Mesendoderm (in vitro differentiated cells): Measurements from ENCODE around the gene CLECL1.
"Not testable (repeated sequence)": the region's sequence is repeated elsewhere in the genome, so short reads cannot be mapped to it uniquely, and the experiment has no call there.

Source experiments
- DNase-seq: peaks from one replicate; pipeline ENCODE4 v3.0.0; 2013
- H2AK5ac ChIP-seq: 2 replicates; pipeline ENCODE4 v1.6.1; 2013; ENCODE audit warnings: low read length, inconsistent platforms
- H2BK120ac ChIP-seq: 2 replicates; pipeline ENCODE4 v1.6.1; 2013; ENCODE audit warnings: low read depth, mild to moderate bottlenecking, low read length, moderate library complexity, mixed read lengths
- H2BK15ac ChIP-seq: replicated peaks from 2 replicates; pipeline ENCODE4 v1.6.1; 2013; ENCODE audit warnings: low read depth, mild to moderate bottlenecking, moderate library complexity
- H2BK5ac ChIP-seq: 2 replicates; pipeline ENCODE4 v1.6.1; 2013; ENCODE audit warnings: low read length, inconsistent platforms
- H3K18ac ChIP-seq: 2 replicates; pipeline ENCODE4 v1.6.1; 2013; ENCODE audit warnings: mild to moderate bottlenecking, low read length, mixed read lengths
- H3K23ac ChIP-seq: one replicate; pipeline ENCODE4 v1.6.1; 2013; ENCODE audit warnings: low read length
- H3K27ac ChIP-seq: 2 replicates; pipeline ENCODE4 v1.5.1; 2013; ENCODE audit warnings: low read depth, mild to moderate bottlenecking, inconsistent platforms, low read length, moderate library complexity
- H3K27me3 ChIP-seq: 2 replicates; pipeline ENCODE4 v1.6.1; 2013; ENCODE audit warnings: low read length, control low read depth, mild to moderate bottlenecking, inconsistent platforms; ENCODE audit not compliant: insufficient read depth, poor library complexity
- H3K36me3 ChIP-seq: 2 replicates; pipeline ENCODE4 v1.6.1; 2013; ENCODE audit warnings: low read length, inconsistent platforms; ENCODE audit not compliant: control insufficient read depth, insufficient read depth
- H3K4ac ChIP-seq: one replicate; pipeline ENCODE4 v1.6.1; 2013; ENCODE audit warnings: low read depth, mild to moderate bottlenecking, low read length, moderate library complexity
- H3K4me1 ChIP-seq: 2 replicates; pipeline ENCODE4 v1.6.1; 2013; ENCODE audit warnings: low read depth, low read length, inconsistent platforms; ENCODE audit not compliant: control insufficient read depth
- H3K4me2 ChIP-seq: 2 replicates; pipeline ENCODE4 v1.6.1; 2013; ENCODE audit warnings: low read length
- H3K4me3 ChIP-seq: 2 replicates; pipeline ENCODE4 v1.5.1; 2013; ENCODE audit warnings: mild to moderate bottlenecking, low read length
- H3K56ac ChIP-seq: one replicate; pipeline ENCODE4 v1.6.1; 2013; ENCODE audit warnings: low read length
- H3K79me1 ChIP-seq: 2 replicates; pipeline ENCODE4 v1.6.1; 2013; ENCODE audit warnings: low read length, inconsistent platforms
- H3K79me2 ChIP-seq: 2 replicates; pipeline ENCODE4 v1.6.1; 2013; ENCODE audit warnings: mild to moderate bottlenecking, low read length; ENCODE audit not compliant: control insufficient read depth, insufficient read depth
- H3K9ac ChIP-seq: 2 replicates; pipeline ENCODE4 v1.6.1; 2013; ENCODE audit warnings: low read length, inconsistent platforms
- H4K5ac ChIP-seq: one replicate; pipeline ENCODE4 v1.6.1; 2013; ENCODE audit warnings: low read length
- H4K8ac ChIP-seq: one replicate; pipeline ENCODE4 v1.6.1; 2013; ENCODE audit warnings: low read depth, mild to moderate bottlenecking, control low read depth, low read length, moderate library complexity
- WGBS: extraction: QIAGEN DNeasy Blood & Tissue Kit; methylation state at CpG from one replicate; pipeline ENCODE4 v1.1.7; 2013; ENCODE audit warnings: low lambda C conversion rate, missing lambda C conversion rate; ENCODE audit not compliant: insufficient coverage; ENCODE audit errors: extremely low coverage; 5-methylcytosine and 5-hydroxymethylcytosine counted together

CLECL1 gene

GRCh38 chr12:9697619-9698018 is 35.3 kb downstream of the CLECL1 start:
- Histone ChIP-seq H2BK5ac (no peak overlapping the region), H2BK15ac (no peak overlapping the region), H3K27me3 (no peaks in the 10 kb centered on the region), H3K18ac (no peak overlapping the region), H4K8ac (no peak overlapping the region), H3K27ac (no peak overlapping the region), H4K5ac (no peak overlapping the region), H3K4me3 (no peak overlapping the region), H3K79me2 (no peaks in the 10 kb centered on the region), H3K9ac (no peak overlapping the region), H3K4me1 (no peaks in the 10 kb centered on the region), H3K36me3 (no peaks in the 10 kb centered on the region), H3K4ac (no peak overlapping the region), H3K23ac (no peak overlapping the region), H3K4me2 (no peak overlapping the region), H2AK5ac (no peak overlapping the region), H3K56ac (no peak overlapping the region), H2BK120ac (no peak overlapping the region), H3K79me1 (no peaks in the 10 kb centered on the region)
- DNase-seq, result no peak

- H4K5ac ChIP-seq, H3K18ac ChIP-seq, DNase-seq, H3K79me1 ChIP-seq, H3K4me2 ChIP-seq, H3K27me3 ChIP-seq, H4K8ac ChIP-seq, H2AK5ac ChIP-seq, H2BK120ac ChIP-seq, H3K4me3 ChIP-seq, H2BK15ac ChIP-seq, H3K79me2 ChIP-seq, H3K36me3 ChIP-seq, H3K23ac ChIP-seq, H3K27ac ChIP-seq, H3K4me1 ChIP-seq, H3K56ac ChIP-seq, H2BK5ac ChIP-seq, H3K4ac ChIP-seq, H3K9ac ChIP-seq: not testable (repeated sequence)
- no CpG with 5 or more reads among the region's 3 CpGs for WGBS
These were observed 37.2 kb downstream of the CLECL1 start for GRCh38 chr12:9695661-9696060.

- H2BK5ac ChIP-seq, H3K79me1 ChIP-seq, H3K36me3 ChIP-seq, H3K23ac ChIP-seq, H3K4me1 ChIP-seq, H3K79me2 ChIP-seq, H3K4me3 ChIP-seq, H2AK5ac ChIP-seq, H3K9ac ChIP-seq, H3K18ac ChIP-seq, H4K8ac ChIP-seq, H3K4ac ChIP-seq, H4K5ac ChIP-seq, DNase-seq, H3K27me3 ChIP-seq, H3K4me2 ChIP-seq, H3K27ac ChIP-seq, H3K56ac ChIP-seq, H2BK120ac ChIP-seq, H2BK15ac ChIP-seq: not testable (repeated sequence)
- no CpG with 5 or more reads among the region's 9 CpGs for WGBS
These were observed 37.7 kb downstream of the CLECL1 start for GRCh38 chr12:9695150-9695549.

- Histone ChIP-seq H3K4me3 (no peak overlapping the region), H3K27me3 (no peaks in the 10 kb centered on the region), H3K36me3 (no peaks in the 10 kb centered on the region), H3K56ac (no peak overlapping the region), H3K4me2 (no peak overlapping the region), H3K18ac (no peak overlapping the region), H4K5ac (no peak overlapping the region), H2BK15ac (no peak overlapping the region), H3K9ac (no peak overlapping the region), H3K79me1 (no peaks in the 10 kb centered on the region), H4K8ac (no peak overlapping the region), H3K4ac (no peak overlapping the region), H2BK5ac (no peak overlapping the region), H3K79me2 (no peaks in the 10 kb centered on the region), H3K4me1 (no peaks in the 10 kb centered on the region), H2AK5ac (no peak overlapping the region), H2BK120ac (no peak overlapping the region), H3K23ac (no peak overlapping the region), H3K27ac (no peak overlapping the region)
- WGBS, result no CpG with 5 or more reads among the region's 1 CpG
- DNase-seq, result no peak
These were observed 38.7 kb downstream of the CLECL1 start for GRCh38 chr12:9694241-9694640.

- Histone ChIP-seq H2BK5ac (no peak overlapping the region), H2AK5ac (no peak overlapping the region), H3K79me2 (no peaks in the 10 kb centered on the region), H3K9ac (no peak overlapping the region), H3K79me1 (no peaks in the 10 kb centered on the region), H3K23ac (no peak overlapping the region), H3K4ac (no peak overlapping the region), H3K56ac (no peak overlapping the region), H3K18ac (no peak overlapping the region), H3K27ac (no peak overlapping the region), H2BK15ac (no peak overlapping the region), H3K4me3 (no peak overlapping the region), H4K5ac (no peak overlapping the region), H4K8ac (no peak overlapping the region), H3K4me2 (no peak overlapping the region), H2BK120ac (no peak overlapping the region), H3K27me3 (no peaks in the 10 kb centered on the region), H3K4me1 (no peaks in the 10 kb centered on the region), H3K36me3 (no peaks in the 10 kb centered on the region)
- no peak for DNase-seq
- WGBS, result no CpG with 5 or more reads among the region's 1 CpG
These were observed 40.0 kb downstream of the CLECL1 start for GRCh38 chr12:9692909-9693308.

GRCh38 chr12:9687228-9687627 is 45.7 kb downstream of the CLECL1 start:
- Histone ChIP-seq H4K5ac (no peak overlapping the region), H3K18ac (no peak overlapping the region), H2BK15ac (no peak overlapping the region), H3K79me2 (no peaks in the 10 kb centered on the region), H3K4me3 (no peak overlapping the region), H3K27me3 (no peaks in the 10 kb centered on the region), H3K23ac (no peak overlapping the region), H2BK120ac (no peak overlapping the region), H2AK5ac (no peak overlapping the region), H3K36me3 (no peaks in the 10 kb centered on the region), H3K4me2 (no peak overlapping the region), H3K4ac (no peak overlapping the region), H3K9ac (no peak overlapping the region), H2BK5ac (no peak overlapping the region), H3K4me1 (no peaks in the 10 kb centered on the region), H3K27ac (no peak overlapping the region), H3K79me1 (no peaks in the 10 kb centered on the region), H4K8ac (no peak overlapping the region), H3K56ac (no peak overlapping the region)
- DNase-seq, result peak; percentile 75
- WGBS, result no CpG with 5 or more reads among the region's 1 CpG
